Loucy (cell line): ENCODE measurements around the gene PPME1.

Experiments used
- H2AFZ ChIP-seq: fragments of 200-600 bp; sonication (generic); 2 replicates; pipeline ENCODE4 v1.6.0; 2016; ENCODE audit warnings: antibody characterized with exemption, mild to moderate bottlenecking, low read length, moderate library complexity
- H3F3A ChIP-seq: fragments of 200-600 bp; 2 replicates; pipeline ENCODE4 v1.6.0; 2016; ENCODE audit warnings: antibody characterized with exemption, low read depth, mild to moderate bottlenecking
- H3K27me3 ChIP-seq: fragments of 200-600 bp; sonication (generic); 2 replicates; pipeline ENCODE4 v1.6.1; 2014; ENCODE audit warnings: low read length, mild to moderate bottlenecking; ENCODE audit not compliant: insufficient read depth, poor library complexity, severe bottlenecking
- H3K36me3 ChIP-seq: fragments of 200-600 bp; sonication (generic); 2 replicates; pipeline ENCODE4 v1.6.1; 2016; ENCODE audit warnings: low read length; ENCODE audit not compliant: insufficient read depth
- H3K4me1 ChIP-seq: fragments of 200-600 bp; sonication (generic); 2 replicates; pipeline ENCODE4 v1.5.1; 2014; ENCODE audit warnings: low read length, mild to moderate bottlenecking; ENCODE audit not compliant: insufficient read depth, poor library complexity, severe bottlenecking
- H3K4me2 ChIP-seq: fragments of 200-600 bp; sonication (generic); 2 replicates; pipeline ENCODE4 v1.6.0; 2014; ENCODE audit warnings: antibody characterized with exemption, low read length, low read depth, mild to moderate bottlenecking; ENCODE audit not compliant: poor library complexity, severe bottlenecking
- H3K4me3 ChIP-seq: fragments of 200-600 bp; sonication (generic); 2 replicates; pipeline ENCODE4 v1.5.1; 2014; ENCODE audit warnings: low read length, mild to moderate bottlenecking, mixed read lengths; ENCODE audit not compliant: poor library complexity, severe bottlenecking
- H3K79me2 ChIP-seq: fragments of 200-600 bp; sonication (generic); 2 replicates; pipeline ENCODE4 v1.6.1; 2014; ENCODE audit warnings: low read length; ENCODE audit not compliant: insufficient read depth
- H3K9ac ChIP-seq: fragments of 200-600 bp; sonication (generic); 2 replicates; pipeline ENCODE4 v1.6.0; 2014; ENCODE audit warnings: mild to moderate bottlenecking, low read depth, low read length, moderate library complexity; ENCODE audit not compliant: poor library complexity, severe bottlenecking
- H3K9me2 ChIP-seq: fragments of 200-600 bp; sonication (generic); replicated peaks from 2 replicates; pipeline ENCODE4 v1.6.1; 2016; ENCODE audit warnings: low read depth, low read length, mixed read lengths
- H3K9me3 ChIP-seq: fragments of 200-600 bp; sonication (generic); 2 replicates; pipeline ENCODE4 v1.6.1; 2014; ENCODE audit warnings: mild to moderate bottlenecking, antibody characterized with exemption, low read length, low read depth; ENCODE audit not compliant: insufficient read depth
- H4K20me1 ChIP-seq: fragments of 200-600 bp; sonication (generic); 2 replicates; pipeline ENCODE4 v1.6.0; 2014; ENCODE audit warnings: antibody characterized with exemption, low read length, mild to moderate bottlenecking; ENCODE audit not compliant: insufficient read depth, poor library complexity, severe bottlenecking
- EZH2phosphoT487 ChIP-seq: fragments of 200-600 bp; IDR thresholded peaks from 2 replicates; pipeline ENCODE4 v1.6.1; 2018; ENCODE audit warnings: antibody characterized with exemption, mild to moderate bottlenecking, moderate library complexity, borderline replicate concordance
- TF ChIP-seq, protein P1 (sequence below): fragments of 200-600 bp; sonication (generic); conservative IDR thresholded peaks from 2 replicates; pipeline ENCODE4 v1.5.1; 2014; ENCODE audit warnings: mild to moderate bottlenecking, antibody characterized with exemption, low read length

Gene PPME1

GRCh38 chr11:74248469-74248868, 77.4 kb downstream of the PPME1 start:
- TF ChIP-seq EZH2phosphoT487 = no peak
- TF ChIP-seq, protein P1, sequence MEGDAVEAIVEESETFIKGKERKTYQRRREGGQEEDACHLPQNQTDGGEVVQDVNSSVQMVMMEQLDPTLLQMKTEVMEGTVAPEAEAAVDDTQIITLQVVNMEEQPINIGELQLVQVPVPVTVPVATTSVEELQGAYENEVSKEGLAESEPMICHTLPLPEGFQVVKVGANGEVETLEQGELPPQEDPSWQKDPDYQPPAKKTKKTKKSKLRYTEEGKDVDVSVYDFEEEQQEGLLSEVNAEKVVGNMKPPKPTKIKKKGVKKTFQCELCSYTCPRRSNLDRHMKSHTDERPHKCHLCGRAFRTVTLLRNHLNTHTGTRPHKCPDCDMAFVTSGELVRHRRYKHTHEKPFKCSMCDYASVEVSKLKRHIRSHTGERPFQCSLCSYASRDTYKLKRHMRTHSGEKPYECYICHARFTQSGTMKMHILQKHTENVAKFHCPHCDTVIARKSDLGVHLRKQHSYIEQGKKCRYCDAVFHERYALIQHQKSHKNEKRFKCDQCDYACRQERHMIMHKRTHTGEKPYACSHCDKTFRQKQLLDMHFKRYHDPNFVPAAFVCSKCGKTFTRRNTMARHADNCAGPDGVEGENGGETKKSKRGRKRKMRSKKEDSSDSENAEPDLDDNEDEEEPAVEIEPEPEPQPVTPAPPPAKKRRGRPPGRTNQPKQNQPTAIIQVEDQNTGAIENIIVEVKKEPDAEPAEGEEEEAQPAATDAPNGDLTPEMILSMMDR = no peak
- Histone ChIP-seq H3K4me3 (no peak overlapping the region), H3K79me2 (no peaks in the 10 kb centered on the region), H3F3A (no peaks in the 10 kb centered on the region), H3K9ac (no peak overlapping the region), H2AFZ (no peak overlapping the region), H3K9me2 (no peaks in the 10 kb centered on the region), H3K27me3 (no peaks in the 10 kb centered on the region), H4K20me1 (no peaks in the 10 kb centered on the region), H3K4me1 (no peaks in the 10 kb centered on the region), H3K36me3 (peaks cover 91% of the 10 kb centered on the region; the same call in 1 of the 2 replicates), H3K9me3 (no peaks in the 10 kb centered on the region), H3K4me2 (no peak overlapping the region)

DNA sequence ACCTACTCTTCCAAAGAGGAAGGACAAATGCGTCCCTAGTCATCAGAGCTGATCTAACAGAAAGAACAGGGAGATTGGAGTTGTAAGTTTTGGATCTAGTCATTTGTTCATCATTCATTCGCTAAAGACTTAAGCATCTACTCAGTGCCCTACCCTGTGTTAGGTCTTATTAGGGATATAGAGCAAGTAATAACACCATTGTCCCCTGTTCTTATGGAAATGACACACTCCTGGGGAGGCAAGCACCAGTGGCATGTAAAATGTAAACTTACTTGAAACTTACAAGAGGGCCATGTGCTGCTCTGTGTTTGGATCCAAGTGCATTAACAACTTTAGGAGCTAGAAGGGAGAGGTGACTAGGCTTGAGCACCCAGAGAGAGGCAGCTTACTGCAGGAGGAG, 78.4 kb downstream of the PPME1 start:
- H2AFZ ChIP-seq = no peak overlapping the region
- H3K79me2 ChIP-seq = no peaks in the 10 kb centered on the region
- H3K4me3 ChIP-seq = no peak overlapping the region
- TF ChIP-seq, protein P1 = no peak
- no peak for TF ChIP-seq EZH2phosphoT487
- H3K36me3 ChIP-seq = peaks cover 92% of the 10 kb centered on the region; the same call in 1 of the 2 replicates
- H3K9ac ChIP-seq = no peak overlapping the region
- no peaks in the 10 kb centered on the region for H3K27me3 ChIP-seq
- H4K20me1 ChIP-seq = no peaks in the 10 kb centered on the region
- H3F3A ChIP-seq = no peaks in the 10 kb centered on the region
- H3K9me3 ChIP-seq = no peaks in the 10 kb centered on the region
- H3K9me2 ChIP-seq = no peaks in the 10 kb centered on the region
- no peak overlapping the region for H3K4me2 ChIP-seq
- H3K4me1 ChIP-seq = no peaks in the 10 kb centered on the region

- no peak overlapping the region for H2AFZ ChIP-seq
- H3K79me2 ChIP-seq = no peaks in the 10 kb centered on the region
- H3F3A ChIP-seq = no peaks in the 10 kb centered on the region
- no peaks in the 10 kb centered on the region for H3K4me1 ChIP-seq
- no peaks in the 10 kb centered on the region for H3K27me3 ChIP-seq
- H3K9ac ChIP-seq = no peak overlapping the region
- H3K4me3 ChIP-seq = no peak overlapping the region
- no peaks in the 10 kb centered on the region for H3K9me2 ChIP-seq
- no peaks in the 10 kb centered on the region for H4K20me1 ChIP-seq
- peaks cover 68% of the 10 kb centered on the region; the same call in 1 of the 2 replicates for H3K36me3 ChIP-seq
- TF ChIP-seq, protein P1 = no peak
- TF ChIP-seq EZH2phosphoT487 = no peak
- H3K9me3 ChIP-seq = no peaks in the 10 kb centered on the region
- no peak overlapping the region for H3K4me2 ChIP-seq
Measured at GRCh38 chr11:74253361-74253760, 82.3 kb downstream of the PPME1 start.
